GM19455 (cell line): ENCODE measurements around the gene ZRANB3.
"Not testable (repeated sequence)": the region's sequence is repeated elsewhere in the genome, so short reads cannot be mapped to it uniquely, and the experiment has no call there.

Experiments
- ATAC-seq: cut with Tn5 transposase; IDR thresholded peaks from one replicate; pipeline ENCODE4 v1.9.1; 2021; ENCODE audit not compliant: unreplicated experiment

Gene ZRANB3

DNA sequence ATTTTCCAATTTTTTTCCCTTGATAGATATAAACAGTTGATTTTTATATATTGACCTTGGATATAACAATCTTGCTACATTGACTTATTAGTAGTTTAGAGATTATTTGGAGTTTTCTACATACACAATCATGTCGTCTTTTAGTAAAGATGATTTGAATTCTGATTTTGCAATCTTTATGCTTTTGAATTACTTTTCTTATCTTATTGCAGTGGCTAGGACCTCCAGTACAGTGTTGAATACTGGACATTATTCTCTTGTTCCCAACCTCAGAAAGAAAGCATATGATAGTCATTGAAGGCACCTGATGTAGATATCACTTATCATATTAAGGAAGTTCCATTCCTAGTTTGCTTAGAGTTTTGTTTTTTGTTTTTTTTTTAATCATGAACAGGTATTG is 388.7 kb downstream of the ZRANB3 start:
- no peak for ATAC-seq

DNA sequence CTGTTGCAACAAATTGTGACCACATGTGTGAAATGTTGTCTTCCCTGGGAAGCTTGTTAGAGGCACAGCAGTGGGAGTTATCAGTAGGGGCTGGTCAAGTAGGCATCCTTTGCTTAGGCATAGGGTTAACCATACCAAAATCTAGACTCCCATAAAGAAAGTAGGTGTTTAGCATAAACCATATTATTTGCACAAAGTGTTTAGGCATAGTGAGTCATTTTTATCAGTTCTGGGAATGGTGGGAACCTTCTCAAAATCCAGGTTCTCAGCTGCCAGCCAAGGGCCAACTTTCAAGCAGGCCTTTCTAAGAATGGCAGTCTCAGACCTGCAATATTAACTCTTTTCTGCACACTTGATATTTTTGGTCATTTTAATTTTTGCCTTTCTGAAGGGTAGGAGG is 390.4 kb downstream of the ZRANB3 start:
- no peak for ATAC-seq

DNA sequence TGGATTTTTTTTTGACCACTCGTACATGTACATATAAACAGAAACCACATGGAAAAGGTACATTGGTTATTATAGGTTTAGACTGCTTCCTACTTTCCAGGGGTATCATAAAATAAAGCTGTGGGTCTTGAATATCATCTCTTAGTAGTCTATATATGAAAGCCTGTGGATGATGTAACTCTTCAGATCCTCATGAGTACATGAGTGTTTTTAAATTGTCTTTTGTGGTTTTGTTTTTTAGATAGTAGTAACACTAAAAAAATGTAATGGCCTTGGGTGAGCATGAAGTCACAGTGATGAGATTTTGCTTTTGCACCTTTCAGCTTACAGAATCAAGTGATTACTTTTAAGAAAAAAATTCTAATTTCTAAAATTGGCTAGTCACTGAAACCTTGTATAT is 398.7 kb downstream of the ZRANB3 start:
- ATAC-seq = no peak

DNA sequence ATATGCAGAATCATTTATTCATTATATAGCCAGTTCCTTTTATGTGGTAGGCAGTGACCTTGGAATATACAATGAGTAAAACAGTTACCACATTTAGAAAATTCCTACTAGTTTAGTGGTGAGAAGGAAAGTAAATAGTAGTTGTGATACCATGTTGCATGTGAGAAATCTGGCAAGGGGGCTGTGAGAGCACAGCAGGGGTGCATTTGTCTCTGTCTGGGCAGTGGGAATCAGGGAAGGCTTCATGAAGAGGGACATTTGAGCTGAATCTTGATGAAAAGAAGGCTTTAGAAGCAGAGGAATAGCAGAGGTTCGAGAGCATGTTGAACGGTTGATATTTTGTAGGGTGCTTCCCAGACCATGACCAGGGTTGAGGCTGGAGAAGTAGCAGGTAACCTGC is 400.3 kb downstream of the ZRANB3 start:
- no peak for ATAC-seq

DNA sequence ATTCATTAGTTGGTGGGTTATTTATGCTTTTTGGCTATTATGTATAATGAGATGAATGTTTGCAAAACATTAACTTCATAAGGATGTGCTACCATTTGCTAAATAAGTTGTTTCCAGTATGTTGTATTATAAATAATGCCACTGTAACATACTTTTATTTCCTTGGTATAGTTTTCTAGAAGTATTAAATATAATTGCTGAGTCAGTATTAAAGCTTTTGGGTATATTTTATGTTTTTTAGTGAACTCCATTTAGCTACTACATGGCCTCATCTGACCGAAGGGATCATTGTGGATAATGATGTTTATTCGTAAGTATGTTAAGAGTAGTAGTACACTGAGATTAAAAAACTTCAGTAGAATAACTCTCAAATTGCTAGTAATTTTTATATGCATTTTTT is 405.1 kb downstream of the ZRANB3 start:
- ATAC-seq = no peak

DNA sequence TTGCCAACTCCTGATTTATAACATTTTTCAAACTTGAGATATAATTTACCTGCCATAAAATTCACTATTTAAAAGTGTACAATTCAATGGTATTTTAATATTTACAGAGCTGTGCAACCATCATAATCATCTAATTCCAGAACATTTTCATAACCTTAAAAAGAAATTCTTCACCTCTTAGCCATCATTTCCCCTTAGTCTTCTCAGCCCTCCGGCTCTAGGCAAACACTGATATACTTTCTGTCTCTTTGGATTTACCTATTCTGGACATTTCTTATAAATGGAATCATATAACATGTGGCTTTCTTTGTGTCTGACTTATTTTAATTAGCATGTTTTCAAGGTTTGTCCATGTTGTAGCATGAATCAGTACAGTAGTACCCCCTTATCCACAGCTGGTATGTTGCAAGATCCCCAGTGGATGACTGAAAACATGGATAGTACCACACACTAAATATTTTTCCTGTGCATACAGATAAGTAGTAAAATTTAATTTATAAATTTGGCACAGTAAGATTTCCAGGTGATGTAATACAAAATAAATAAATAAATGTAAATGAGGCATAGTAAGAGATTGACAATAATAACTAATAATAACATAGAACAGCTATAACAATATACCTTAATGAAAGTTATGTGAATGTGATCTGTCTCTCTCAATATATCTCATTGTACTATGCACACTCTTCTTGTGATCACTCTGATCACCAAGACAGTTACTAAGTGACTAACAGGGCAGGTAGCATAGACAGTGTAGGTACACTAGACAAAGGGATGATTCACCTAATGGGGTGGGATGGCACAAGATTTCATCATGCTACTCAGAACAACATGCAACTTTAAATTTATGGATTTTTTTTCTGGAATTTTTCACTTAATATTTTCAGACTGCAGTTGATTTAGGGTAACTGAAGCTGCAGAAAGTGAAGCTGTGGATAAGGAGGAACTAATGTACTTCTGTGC is 405.8 kb downstream of the ZRANB3 start:
- no peak for ATAC-seq

DNA sequence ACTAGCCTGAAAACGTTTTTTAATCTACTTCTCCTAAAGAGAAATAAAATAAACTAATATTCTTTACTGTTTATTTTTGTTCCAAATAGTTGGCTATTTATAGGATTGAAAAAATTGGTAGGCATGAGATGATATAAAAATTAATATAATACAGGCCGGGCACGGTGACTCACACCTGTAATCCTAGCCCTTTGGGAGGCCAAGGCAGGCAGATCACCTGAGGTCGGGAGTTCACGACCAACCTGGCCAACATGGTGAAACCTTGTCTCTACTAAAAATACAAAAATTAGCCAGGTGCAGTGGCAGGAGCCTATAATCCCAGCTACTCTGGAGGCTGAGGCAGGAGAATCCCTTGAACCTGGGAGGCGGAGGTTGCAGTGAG is 409.4 kb downstream of the ZRANB3 start:
- ATAC-seq = not testable (repeated sequence)

DNA sequence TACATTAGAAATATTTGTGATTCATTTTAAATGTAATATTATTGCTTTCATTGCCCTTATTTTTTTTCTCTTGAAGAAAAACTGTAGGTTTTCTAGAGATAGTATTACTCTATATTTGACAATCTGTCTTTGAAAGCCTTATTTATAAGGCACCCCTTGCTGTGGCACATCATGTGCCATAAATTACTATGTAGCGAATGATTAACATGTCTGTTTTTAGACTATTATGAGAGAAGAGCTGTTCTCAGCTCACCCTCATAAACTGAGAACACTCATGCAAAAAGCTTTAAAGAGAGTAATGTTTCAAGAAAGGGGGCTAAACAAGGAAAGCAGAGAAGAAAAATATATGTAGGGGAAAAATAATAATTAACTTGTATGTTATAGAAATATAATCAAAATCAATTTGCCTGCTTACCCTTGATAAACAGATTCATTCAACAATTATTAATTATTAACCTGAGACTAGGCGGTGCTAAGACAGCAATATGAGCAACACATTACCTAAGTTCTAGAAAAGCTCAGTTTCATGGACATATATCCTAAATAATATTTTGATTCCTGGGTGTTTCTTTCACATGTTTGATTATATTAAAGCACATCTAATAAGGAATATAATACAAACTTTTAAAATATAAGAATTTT is 409.9 kb downstream of the ZRANB3 start:
- no peak for ATAC-seq

DNA sequence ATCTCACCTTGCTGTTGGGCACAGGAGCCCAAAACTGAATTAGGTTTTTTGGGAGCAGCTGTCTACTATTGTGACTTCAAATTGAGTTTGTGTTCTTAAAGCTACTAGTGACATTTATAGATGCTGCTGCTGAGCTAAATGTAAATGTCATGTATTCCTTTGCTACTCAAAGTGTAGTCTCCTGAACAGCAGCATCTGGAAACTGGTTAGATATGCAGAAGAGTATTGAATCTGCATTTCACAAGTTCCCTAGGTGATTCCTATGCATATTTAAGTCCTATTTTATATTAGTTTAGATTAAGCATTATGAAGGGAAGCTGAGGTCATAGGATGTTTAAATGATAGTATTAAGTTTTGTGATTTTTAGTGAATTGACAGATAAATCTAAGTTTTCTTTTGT is 411.4 kb downstream of the ZRANB3 start:
- no peak for ATAC-seq

DNA sequence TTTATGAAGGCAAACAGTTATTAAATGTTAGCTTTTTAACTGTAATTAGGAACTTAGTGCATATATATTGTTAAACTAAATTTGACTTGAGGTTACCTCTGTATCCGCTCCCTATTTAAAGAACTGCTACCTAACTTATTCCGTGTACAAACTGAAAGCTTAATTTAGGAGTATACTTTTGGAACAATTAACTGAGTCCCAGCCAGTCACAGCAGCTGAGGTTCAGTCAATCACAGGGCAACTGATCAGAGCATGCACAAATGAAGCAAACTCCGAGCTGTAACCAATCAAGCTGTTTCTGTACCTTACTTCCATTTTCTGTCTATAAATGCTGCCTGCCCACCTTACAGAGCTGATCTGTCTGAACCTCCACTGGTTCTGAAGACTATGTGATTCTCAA is 417.7 kb downstream of the ZRANB3 start:
- no peak for ATAC-seq

DNA sequence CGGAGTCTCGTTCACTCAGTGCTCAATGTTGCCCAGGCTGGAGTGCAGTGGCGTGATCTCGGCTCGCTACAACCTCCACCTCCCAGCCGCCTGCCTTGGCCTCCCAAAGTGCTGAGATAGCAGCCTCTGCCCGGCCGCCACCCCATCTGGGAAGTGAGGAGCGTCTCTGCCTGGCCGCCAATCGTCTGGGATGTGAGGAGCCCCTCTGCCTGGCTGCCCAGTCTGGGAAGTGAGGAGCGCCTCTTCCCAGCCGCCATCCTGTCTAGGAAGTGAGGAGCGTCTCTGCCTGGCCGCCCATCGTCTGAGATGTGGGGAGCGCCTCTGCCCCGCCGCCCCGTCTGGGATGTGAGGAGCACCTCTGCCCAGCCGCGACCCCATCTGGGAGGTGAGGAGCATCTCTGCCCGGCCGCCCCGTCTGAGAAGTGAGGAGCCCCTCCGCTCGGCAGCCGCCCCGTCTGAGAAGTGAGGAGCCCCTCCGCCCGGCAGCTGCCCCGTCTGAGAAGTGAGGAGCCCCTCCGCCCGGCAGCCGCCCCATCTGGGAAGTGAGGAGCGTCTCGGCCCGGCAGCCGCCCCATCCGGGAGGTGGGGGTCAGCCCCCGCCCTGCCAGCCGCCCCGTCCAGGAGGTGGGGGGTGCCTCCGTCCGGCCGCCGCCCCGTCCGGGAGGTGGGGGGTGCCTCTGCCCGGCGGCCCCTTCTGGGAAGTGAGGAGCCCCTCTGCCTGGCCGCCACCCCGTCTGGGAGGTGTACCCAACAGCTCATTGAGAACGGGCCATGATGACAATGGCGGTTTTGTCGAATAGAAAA is 425.3 kb downstream of the ZRANB3 start:
- not testable (repeated sequence) for ATAC-seq

DNA sequence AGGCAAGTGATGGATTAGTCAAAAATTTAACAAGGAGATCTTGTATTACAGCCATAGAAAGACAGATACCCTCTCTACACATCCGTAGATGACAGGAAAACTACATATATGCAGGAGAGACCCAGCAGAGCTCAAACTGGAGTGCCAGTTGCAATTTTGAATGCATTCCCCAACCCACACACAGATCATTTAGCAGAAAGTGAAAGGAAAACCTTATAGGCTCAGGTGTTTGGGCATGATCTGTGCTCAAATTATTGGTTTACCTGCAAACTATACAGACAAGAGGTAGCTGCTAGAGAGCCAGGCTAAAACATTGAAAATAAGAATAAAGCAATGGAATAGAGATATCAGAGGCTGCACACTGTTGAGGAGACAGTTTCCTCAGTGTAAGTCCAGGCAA is 427.2 kb downstream of the ZRANB3 start:
- no peak for ATAC-seq

DNA sequence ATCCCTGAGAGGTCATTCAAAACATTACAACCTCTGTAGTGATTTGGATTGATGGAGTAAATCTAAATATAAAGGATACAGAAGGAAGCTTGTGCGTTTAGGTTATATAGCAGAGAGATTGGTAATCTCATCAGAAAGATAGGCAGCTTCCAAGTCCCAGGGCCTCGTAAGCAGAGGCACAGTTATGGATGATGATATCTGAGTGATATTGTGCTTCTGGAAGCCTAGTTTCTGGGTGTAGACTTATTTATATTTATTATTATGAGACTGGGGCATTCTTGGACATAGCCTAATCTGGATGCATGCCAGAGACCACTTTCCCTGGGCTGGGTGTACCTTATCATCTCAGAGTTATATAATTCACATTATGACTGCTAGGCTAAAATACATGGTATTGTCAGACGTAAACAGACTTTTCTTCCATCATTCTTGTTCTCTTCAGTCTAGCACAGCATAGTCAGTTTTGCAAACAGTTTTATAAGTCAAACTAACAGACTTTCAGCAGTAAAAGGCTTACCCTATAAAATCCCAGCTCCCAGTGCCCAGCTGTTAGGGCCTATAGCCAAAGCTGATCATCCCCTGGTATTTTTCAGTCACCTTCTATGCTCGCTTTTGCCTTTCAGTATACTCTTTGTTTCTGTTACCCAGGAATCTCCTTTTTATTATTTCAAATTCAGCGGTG is 431.1 kb downstream of the ZRANB3 start:
- ATAC-seq = no peak

DNA sequence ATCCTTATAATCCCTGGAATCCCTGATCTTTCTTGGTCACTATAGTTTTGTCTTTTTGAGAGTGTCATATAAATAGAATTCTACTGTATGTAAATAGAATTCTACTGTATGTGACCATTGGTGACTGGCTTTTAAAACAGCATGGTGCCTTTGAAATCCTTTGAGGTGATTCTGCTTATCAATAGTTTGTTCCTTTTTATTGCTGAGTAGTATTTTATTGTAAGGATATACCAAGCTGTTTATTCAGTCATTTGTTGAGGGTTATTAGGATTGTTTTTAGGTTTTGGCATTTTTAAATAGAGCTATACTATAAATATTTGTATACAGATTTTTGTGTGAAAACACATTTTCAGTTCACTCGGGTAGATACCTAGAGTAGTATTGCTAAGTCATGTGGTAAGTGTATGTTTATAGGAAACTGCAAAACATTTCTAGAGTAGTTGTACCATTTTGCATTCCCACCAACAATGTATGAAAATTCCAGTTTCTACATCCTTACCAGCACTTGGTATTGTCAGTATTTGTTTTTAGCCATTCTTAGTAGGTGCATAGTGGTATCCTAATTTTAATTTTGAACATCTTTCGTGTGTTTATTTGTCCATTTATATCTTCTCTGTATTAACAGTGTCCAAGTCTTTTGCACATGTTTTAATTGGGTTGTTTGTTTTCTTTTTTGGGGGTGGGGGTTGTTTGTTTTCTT is 433.3 kb downstream of the ZRANB3 start:
- no peak for ATAC-seq

DNA sequence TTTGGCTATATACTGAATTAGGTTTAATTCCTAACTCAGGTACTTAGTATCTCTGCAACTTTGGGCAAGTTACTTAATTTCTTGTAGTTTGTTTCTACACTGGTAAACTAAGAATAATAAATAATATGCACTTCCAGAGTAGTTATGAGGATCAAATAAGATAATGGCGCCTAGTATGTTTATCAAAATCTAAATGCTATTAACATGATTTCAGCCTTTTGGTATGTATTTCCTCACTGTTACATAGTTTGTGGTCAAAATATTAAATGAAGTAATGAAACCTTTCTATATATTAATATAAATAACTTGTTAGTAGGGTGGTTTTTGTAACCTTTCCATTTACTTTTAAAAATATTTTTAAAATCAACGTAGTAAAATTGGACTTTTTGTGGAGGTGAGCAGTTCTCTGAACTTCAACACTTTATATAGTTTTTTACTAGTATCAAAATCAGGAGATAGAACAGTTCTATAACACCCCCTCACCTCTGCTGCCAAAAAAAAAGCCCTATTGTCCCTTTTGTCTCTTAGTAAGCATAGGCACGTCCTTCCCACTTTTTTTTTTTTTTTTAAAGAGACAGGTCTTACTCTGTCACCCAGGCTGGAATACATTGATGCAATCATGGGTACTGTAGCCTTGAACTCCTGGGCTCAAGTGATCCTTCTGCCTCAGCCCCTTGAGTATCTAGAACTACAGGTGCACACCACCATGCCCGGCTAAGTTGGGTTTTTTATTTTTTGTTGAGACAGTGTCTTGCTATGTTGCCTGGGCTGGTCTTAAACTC is 434.2 kb downstream of the ZRANB3 start:
- ATAC-seq = no peak

DNA sequence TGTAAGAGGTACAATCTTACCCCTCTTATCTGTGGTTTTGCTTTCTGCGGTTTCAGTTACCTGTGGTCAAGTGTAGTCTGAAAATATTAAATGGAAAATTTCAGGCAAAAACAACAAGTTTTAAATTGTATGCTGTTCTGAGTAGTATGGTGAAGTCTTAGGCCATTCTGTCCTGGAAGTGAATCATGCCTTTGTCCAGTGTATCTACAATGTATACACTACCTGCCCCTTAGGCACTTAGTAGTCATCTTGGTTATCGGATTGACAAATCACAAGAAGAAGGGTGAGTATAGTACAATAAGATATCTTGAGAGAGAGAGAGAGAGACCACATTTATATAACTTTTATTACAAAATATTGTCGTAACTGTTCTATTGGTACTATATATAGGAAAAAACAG is 435.4 kb downstream of the ZRANB3 start:
- no peak for ATAC-seq

DNA sequence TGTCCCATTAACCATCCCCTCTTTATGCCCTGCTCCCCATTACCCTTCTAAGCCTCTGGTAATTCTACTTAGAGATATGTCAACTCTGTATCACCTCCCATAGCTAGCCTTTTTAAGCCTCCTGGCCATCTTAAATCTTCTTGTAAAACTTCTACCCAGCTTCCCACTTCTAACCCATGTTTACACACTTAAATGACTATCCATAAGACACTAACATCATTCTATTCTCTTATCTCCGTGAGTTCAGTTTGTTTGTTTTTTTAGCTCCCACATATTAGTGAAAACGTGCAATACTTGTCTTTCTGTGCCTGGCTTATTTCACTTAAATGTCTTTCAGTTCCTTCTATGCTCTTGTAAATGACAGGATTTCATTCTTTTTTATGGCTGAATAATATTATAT is 436.5 kb downstream of the ZRANB3 start:
- no peak for ATAC-seq

DNA sequence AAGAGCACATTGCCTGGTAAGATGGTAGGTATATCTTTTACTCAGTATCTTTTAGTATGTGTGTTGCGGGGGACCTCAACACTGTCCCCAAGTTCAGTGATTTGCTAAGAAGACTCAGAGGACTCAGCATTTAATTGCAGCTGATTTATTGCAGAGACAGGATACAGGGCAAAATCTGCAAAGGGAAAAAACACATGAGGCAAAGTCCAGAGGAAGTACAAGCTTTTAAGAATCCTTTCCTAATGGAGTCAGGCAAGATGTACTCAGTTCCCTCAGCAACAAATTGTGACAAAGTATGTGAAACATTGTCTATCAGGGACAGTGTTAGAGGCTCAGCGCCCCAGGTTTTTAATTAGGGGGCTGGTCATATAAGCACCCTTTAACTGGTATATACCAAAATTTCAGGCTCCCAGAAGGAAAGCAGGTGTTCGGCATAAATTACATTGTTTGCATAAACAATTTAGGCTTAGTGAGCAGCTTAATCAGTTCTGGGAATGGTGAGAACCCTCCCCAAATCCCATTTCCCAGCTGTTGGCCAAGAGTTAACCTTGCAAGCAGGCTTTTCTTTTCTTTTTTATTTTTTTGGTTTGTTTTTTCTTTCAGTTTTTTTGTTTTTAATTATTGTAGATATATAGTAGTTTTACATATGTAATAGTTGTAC is 437.2 kb downstream of the ZRANB3 start:
- ATAC-seq = no peak

DNA sequence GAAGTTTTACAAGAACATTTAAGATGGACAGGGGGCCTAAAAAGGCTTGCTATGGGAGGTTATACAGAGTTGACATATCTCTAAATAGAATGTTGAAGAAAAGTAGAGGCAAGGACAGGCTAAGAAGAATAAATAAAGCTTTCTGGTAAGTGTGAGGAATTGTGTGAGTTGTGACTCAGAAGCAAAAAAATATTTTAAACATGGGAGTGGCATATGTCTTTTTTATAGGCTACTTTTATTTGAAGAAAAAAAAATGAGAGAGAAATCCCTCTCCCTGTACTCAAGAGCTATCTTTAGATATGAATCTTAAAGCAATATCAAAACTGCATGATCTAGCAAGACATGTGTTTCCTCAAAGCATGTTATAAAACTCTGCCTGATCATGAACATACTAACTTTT is 437.8 kb downstream of the ZRANB3 start:
- no peak for ATAC-seq
